Stimulated activated CD8-positive, alpha-beta memory T cell treated with anti-CD3 and anti-CD28 coated beads, Interleukin-4, amount 100 ng/mL, for 24 hours (primary cell): Measurements from ENCODE around the gene SFPQ.
"Not testable (repeated sequence)": the region's sequence is repeated elsewhere in the genome, so short reads cannot be mapped to it uniquely, and the experiment has no call there.

Experiments
- DNase-seq: peaks from one replicate; pipeline ENCODE4 v3.0.0-alpha.2; 2020; ENCODE audit warnings: low read depth

The SFPQ gene

GRCh38 chr1:35188578-35189392, 4.2 kb downstream of the SFPQ start:
- DNase-seq, result no peak

GRCh38 chr1:35187816-35188342, 5.1 kb downstream of the SFPQ start:
- no peak for DNase-seq

- DNase-seq, result no peak
Observed at GRCh38 chr1:35186239-35186638, 6.7 kb downstream of the SFPQ start.

- DNase-seq, result no peak
Observed at GRCh38 chr1:35185200-35185599, 7.7 kb downstream of the SFPQ start.

- DNase-seq, result no peak
Observed at GRCh38 chr1:35184495-35185199, 8.3 kb downstream of the SFPQ start.

GRCh38 chr1:35181790-35182455, 11.0 kb downstream of the SFPQ start:
- DNase-seq, result no peak

GRCh38 chr1:35180776-35181374, 12.1 kb downstream of the SFPQ start:
- DNase-seq, result no peak

- DNase-seq, result no peak
Observed at GRCh38 chr1:35179908-35180307, 13.0 kb downstream of the SFPQ start.

GRCh38 chr1:35178874-35179380, 14.0 kb downstream of the SFPQ start:
- no peak for DNase-seq

- no peak for DNase-seq
Observed at GRCh38 chr1:35178295-35178695, 14.7 kb downstream of the SFPQ start.

- no peak for DNase-seq
Observed at GRCh38 chr1:35177237-35177786, 15.6 kb downstream of the SFPQ start.

GRCh38 chr1:35175602-35176001, 17.3 kb downstream of the SFPQ start:
- DNase-seq, result no peak

- no peak for DNase-seq
Observed at GRCh38 chr1:35175098-35175576, 17.8 kb downstream of the SFPQ start.

GRCh38 chr1:35173909-35174540, 18.9 kb downstream of the SFPQ start:
- DNase-seq, result no peak

- DNase-seq, result no peak
Observed at GRCh38 chr1:35173491-35173890, 19.5 kb downstream of the SFPQ start.

GRCh38 chr1:35172022-35172421, 20.9 kb downstream of the SFPQ start:
- no peak for DNase-seq

- no peak for DNase-seq
Observed at GRCh38 chr1:35171579-35171978, 21.4 kb downstream of the SFPQ start.

- no peak for DNase-seq
Observed at GRCh38 chr1:35164893-35165292, 28.1 kb downstream of the SFPQ start.

GRCh38 chr1:35151220-35151619, 41.7 kb downstream of the SFPQ start:
- no peak for DNase-seq

GRCh38 chr1:35145892-35146549, 46.9 kb downstream of the SFPQ start:
- not testable (repeated sequence) for DNase-seq
